KOPT-K1 (cell line): Measurements from ENCODE around the gene BAIAP2.
"Not testable (repeated sequence)": the region's sequence is repeated elsewhere in the genome, so short reads cannot be mapped to it uniquely, and the experiment has no call there.

Experiments used
- H3K27ac ChIP-seq: fragments of 200-600 bp; sonication (generic); 2 replicates; pipeline ENCODE4 v1.5.1; 2016; ENCODE audit warnings: antibody characterized with exemption, mild to moderate bottlenecking, low read depth, low read length; ENCODE audit not compliant: poor library complexity, severe bottlenecking
- H3K36me3 ChIP-seq: fragments of 200-600 bp; sonication (generic); 2 replicates; pipeline ENCODE4 v1.5.1; 2017; ENCODE audit warnings: antibody characterized with exemption, mild to moderate bottlenecking, low read length, moderate library complexity; ENCODE audit not compliant: insufficient read depth
- H3K9me3 ChIP-seq: fragments of 200-600 bp; sonication (generic); 2 replicates; pipeline ENCODE4 v1.5.1; 2017; ENCODE audit warnings: antibody characterized with exemption, low read length, mild to moderate bottlenecking; ENCODE audit not compliant: insufficient read depth, poor library complexity, severe bottlenecking

The BAIAP2 gene

GRCh38 chr17:81012574-81013447, 22.1 kb upstream of the BAIAP2 start:
- H3K9me3 ChIP-seq = peaks cover 41% of the 10 kb centered on the region
- no peak overlapping the region for H3K27ac ChIP-seq
- no peaks in the 10 kb centered on the region for H3K36me3 ChIP-seq

GRCh38 chr17:81013642-81014041, 21.3 kb upstream of the BAIAP2 start:
- no peak overlapping the region for H3K27ac ChIP-seq
- H3K36me3 ChIP-seq = no peaks in the 10 kb centered on the region
- peaks cover 41% of the 10 kb centered on the region for H3K9me3 ChIP-seq

- H3K9me3 ChIP-seq = peaks cover 41% of the 10 kb centered on the region
- H3K27ac ChIP-seq = no peak overlapping the region
- H3K36me3 ChIP-seq = no peaks in the 10 kb centered on the region
These were observed 19.8 kb upstream of the BAIAP2 start for GRCh38 chr17:81015136-81015535.

GRCh38 chr17:81016575-81016974, 18.4 kb upstream of the BAIAP2 start:
- Histone ChIP-seq H3K27ac (no peak overlapping the region), H3K9me3 (peaks cover 29% of the 10 kb centered on the region), H3K36me3 (no peaks in the 10 kb centered on the region)

GRCh38 chr17:81017330-81017729, 17.6 kb upstream of the BAIAP2 start:
- H3K9me3 ChIP-seq = peaks cover 22% of the 10 kb centered on the region
- not testable (repeated sequence) for H3K36me3 ChIP-seq, H3K27ac ChIP-seq

GRCh38 chr17:81018044-81018802, 16.7 kb upstream of the BAIAP2 start:
- H3K9me3 ChIP-seq = peaks cover 22% of the 10 kb centered on the region
- no peaks in the 10 kb centered on the region for H3K36me3 ChIP-seq
- H3K27ac ChIP-seq = no peak overlapping the region

GRCh38 chr17:81019563-81020442, 15.1 kb upstream of the BAIAP2 start:
- peaks cover 22% of the 10 kb centered on the region for H3K9me3 ChIP-seq
- H3K27ac ChIP-seq = no peak overlapping the region
- H3K36me3 ChIP-seq = no peaks in the 10 kb centered on the region

GRCh38 chr17:81020443-81020766, 14.5 kb upstream of the BAIAP2 start:
- peaks cover 18% of the 10 kb centered on the region for H3K9me3 ChIP-seq
- no peak overlapping the region for H3K27ac ChIP-seq
- no peaks in the 10 kb centered on the region for H3K36me3 ChIP-seq

GRCh38 chr17:81020767-81021497, 14.0 kb upstream of the BAIAP2 start:
- peaks cover 12% of the 10 kb centered on the region for H3K9me3 ChIP-seq
- H3K36me3 ChIP-seq = no peaks in the 10 kb centered on the region
- H3K27ac ChIP-seq = no peak overlapping the region

GRCh38 chr17:81021531-81022343, 13.2 kb upstream of the BAIAP2 start:
- Histone ChIP-seq H3K36me3 (no peaks in the 10 kb centered on the region), H3K27ac (no peak overlapping the region), H3K9me3 (peaks cover 5% of the 10 kb centered on the region)

- H3K36me3 ChIP-seq = no peaks in the 10 kb centered on the region
- H3K27ac ChIP-seq = no peak overlapping the region
- H3K9me3 ChIP-seq = no peaks in the 10 kb centered on the region
These were observed 12.6 kb upstream of the BAIAP2 start for GRCh38 chr17:81022344-81022676.

GRCh38 chr17:81025065-81025740, 9.7 kb upstream of the BAIAP2 start:
- H3K36me3 ChIP-seq = no peaks in the 10 kb centered on the region
- H3K9me3 ChIP-seq = no peaks in the 10 kb centered on the region
- H3K27ac ChIP-seq = no peak overlapping the region

GRCh38 chr17:81025741-81026129, 9.2 kb upstream of the BAIAP2 start:
- H3K36me3 ChIP-seq = no peaks in the 10 kb centered on the region
- H3K9me3 ChIP-seq = no peaks in the 10 kb centered on the region
- no peak overlapping the region for H3K27ac ChIP-seq
